HFF-Myc (cell line): Measurements from ENCODE around the gene PARVB.

Experiments
- DNase-seq: peaks from one replicate; pipeline ENCODE4 v3.0.0-alpha.2; 2011; ENCODE audit warnings: low read depth; ENCODE audit errors: extremely low read depth
- H3K4me3 ChIP-seq: replicated peaks from 2 replicates; pipeline ENCODE4 v1.5.1; 2011; ENCODE audit warnings: low read depth, mild to moderate bottlenecking, control low read depth, low read length
- TF ChIP-seq, protein P1 (sequence below): IDR thresholded peaks from 2 replicates; pipeline ENCODE4 v1.5.1; 2012; ENCODE audit warnings: mild to moderate bottlenecking, low read depth, low read length, control low read depth; ENCODE audit errors: missing control alignments

The PARVB gene

DNA sequence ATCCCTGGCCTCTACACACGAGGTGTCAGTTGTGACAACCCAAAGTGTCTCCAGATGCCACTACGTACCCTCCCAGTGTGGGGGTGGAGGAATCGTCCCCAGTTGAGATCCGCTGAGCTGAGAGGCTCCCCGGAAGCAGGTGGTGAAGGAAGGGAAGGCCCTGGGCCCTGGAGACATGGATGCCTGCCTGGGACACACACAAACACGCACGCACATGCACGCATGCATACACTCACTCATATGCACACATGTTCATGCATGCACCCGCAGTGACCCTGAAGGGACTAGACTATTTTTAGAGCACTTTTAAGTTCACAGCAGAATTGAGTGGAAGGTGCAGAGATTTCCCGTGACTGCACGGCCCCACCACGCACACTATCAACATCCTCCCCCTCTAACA is 50.9 kb downstream of the PARVB start:
- TF ChIP-seq, protein P1, sequence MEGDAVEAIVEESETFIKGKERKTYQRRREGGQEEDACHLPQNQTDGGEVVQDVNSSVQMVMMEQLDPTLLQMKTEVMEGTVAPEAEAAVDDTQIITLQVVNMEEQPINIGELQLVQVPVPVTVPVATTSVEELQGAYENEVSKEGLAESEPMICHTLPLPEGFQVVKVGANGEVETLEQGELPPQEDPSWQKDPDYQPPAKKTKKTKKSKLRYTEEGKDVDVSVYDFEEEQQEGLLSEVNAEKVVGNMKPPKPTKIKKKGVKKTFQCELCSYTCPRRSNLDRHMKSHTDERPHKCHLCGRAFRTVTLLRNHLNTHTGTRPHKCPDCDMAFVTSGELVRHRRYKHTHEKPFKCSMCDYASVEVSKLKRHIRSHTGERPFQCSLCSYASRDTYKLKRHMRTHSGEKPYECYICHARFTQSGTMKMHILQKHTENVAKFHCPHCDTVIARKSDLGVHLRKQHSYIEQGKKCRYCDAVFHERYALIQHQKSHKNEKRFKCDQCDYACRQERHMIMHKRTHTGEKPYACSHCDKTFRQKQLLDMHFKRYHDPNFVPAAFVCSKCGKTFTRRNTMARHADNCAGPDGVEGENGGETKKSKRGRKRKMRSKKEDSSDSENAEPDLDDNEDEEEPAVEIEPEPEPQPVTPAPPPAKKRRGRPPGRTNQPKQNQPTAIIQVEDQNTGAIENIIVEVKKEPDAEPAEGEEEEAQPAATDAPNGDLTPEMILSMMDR, result no peak
- DNase-seq, result no peak
- no peak overlapping the region for H3K4me3 ChIP-seq

DNA sequence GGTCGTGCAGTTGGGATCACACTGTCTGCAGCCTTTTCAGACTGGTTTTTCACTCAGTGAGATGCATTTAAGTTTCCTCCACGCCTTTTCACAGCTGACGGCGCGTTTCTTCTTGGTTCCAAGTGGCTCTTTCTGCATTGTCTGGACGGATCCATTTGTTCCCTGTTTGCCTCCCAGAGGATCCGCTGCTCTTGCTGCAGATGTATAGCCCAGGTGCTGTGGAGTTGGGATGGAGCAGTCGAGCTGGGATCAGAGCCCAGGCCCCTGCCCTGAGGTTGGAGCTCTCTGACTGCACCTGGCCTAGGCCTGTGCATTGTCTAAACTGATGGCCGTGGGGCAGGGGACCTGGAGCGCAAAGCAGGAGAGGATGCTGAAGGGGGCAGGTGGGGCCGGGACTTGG is 51.6 kb downstream of the PARVB start:
- TF ChIP-seq, protein P1, result no peak
- no peak for DNase-seq
- H3K4me3 ChIP-seq, result no peak overlapping the region

DNA sequence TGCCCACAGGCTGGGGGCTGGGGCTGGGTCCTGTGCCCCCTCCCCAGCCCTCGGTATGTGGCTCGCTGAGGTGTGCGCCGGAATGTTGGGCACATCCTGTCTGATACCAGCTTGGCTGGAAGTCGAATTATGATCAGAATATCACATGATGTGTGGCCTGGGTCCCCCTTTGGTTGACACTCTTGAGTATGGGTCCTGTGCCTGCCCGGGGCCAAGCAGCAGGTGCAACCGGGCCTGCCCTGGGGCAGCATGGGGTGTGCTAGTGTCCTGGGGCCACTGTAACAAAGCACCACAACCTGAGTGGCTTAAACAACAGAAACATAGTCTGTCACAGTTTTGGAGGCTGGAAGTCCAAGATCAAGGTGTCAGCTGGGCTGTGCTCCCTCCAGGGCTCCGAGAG is 52.7 kb downstream of the PARVB start:
- no peak for DNase-seq
- TF ChIP-seq, protein P1, result no peak
- H3K4me3 ChIP-seq, result no peak overlapping the region

DNA sequence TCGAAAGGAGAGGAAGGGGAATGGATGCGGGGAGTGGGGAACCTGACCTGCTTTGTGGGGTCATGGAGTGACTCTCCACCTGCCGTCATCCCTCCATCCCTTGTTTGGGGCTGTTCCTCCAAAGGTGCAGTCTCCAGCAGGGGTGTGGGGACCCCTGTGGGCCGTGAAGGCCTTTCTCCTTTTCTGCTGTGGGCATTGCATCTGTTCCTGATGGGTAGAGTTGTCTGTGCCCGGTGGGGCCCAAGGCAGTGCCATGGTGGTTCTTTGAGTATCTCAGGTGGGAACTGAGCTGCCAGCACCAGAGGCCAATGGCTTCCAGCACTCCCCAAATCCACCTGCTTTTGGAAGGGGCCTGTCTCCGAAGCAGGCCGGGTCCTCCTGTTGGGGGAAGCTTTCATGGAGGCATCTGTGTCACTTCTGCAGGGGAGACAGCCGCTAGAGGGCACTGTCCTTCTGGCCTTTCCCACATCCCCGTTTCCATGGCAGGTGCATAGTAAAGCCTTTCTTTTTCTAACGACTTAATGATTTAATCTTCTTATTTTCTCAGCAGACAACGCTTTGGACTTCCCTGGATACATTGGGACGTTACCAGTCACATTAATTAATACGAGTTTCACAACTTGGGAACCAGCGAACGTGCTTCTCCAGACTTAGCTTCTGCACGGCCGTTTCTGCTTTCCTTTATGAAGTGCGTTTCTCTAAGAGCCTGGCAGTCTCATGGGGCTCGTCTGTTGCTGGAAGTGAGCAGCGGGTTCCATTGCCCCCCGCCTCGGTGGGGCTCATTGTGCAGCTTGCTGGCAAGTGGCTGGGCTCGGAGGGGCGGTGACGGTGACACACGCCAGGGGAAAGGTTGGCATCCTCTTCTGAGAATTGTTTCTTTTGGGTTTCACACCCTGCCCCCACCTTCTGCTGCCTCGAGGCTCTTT is 57.1 kb downstream of the PARVB start:
- TF ChIP-seq, protein P1, result peak; percentile 95
- DNase-seq, result peak; percentile 43
- no peak overlapping the region for H3K4me3 ChIP-seq

DNA sequence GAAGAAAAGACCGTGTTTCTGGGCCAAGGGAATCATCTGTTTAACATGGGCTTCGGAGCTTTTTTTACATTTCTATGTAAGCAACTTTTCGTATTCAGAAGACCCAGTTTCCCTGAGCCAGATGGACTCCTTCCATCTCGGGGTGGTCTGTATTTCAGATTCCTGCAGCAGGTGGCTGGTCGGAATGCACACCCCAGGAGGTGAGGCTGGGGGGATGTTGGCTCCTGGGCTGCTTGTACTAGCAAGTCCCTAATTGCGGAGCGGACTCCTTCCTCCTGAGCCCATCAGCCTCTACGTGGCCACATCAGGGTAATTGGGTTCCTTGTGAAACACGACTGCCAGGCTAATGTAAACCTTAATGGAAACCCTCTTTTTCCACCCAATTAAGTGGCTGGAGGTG is 58.7 kb downstream of the PARVB start:
- TF ChIP-seq, protein P1, result no peak
- H3K4me3 ChIP-seq, result no peak overlapping the region
- no peak for DNase-seq

DNA sequence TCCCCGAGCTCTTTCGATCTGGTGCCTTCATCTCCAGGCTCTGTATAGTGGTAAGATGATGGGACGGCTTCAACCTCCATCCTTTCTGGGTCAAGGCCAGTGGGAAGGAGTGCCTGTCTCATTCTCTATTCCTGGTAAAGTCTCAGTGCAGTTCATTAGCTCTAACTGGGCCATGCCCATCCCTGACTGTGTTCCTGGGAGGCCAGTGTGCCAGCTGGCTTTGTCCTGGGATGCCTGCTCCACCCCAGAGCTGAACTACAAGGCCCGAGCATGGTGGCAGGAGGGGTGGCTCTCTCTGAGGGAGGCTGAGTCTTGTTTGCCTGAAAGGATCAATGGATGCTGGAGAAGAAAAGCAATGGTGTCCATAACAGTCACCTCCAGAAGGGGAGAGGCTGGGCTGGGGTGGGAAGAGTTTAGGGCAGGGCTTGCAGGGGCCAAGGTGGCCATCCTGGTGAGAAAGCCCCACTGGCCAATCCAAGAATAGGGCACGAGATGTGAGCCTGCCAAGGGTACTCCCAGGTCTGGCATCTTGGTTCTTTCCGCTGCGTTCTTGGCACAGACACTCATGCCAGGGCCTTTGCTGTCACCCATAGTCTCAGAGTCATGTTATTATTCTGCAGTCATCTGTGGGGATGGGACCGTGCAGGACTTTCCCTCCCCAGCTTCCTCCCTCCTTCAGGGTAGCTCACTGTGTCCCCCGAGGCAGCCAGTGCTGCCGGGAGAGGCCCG is 60.1 kb downstream of the PARVB start:
- H3K4me3 ChIP-seq, result no peak overlapping the region
- TF ChIP-seq, protein P1, result no peak
- DNase-seq, result no peak
